ENCODE measurements around the gene ADGRA1.

ADGRA1 gene

GRCh38 chr10:133083422-133084100, 4.2 kb upstream of the ADGRA1 start:
- Histone ChIP-seq H4K20me1 (ENCODE audit: insufficient read depth, low read length) (no peaks in the 10 kb centered on the region), H3K36me3 (ENCODE audit: insufficient read depth, low read length) (no peaks in the 10 kb centered on the region), H3K4me3 (ENCODE audit: low read depth, low read length, poor library complexity, severe bottlenecking) (no peak overlapping the region), H3K27me3 (ENCODE audit: insufficient read depth, low read length) (no peaks in the 10 kb centered on the region; the same call in 1 of the 2 replicates), H3K9me3 (ENCODE audit: low read length) (no peaks in the 10 kb centered on the region), H3K9ac (ENCODE audit: low read length) (no peak overlapping the region), H2AFZ (ENCODE audit: low read length) (no peak overlapping the region), H3K9me2 (ENCODE audit: low read depth, low read length) (no peaks in the 10 kb centered on the region), H3K4me1 (ENCODE audit: insufficient read depth, low read length, severe bottlenecking) (no peaks in the 10 kb centered on the region), H3K4me2 (ENCODE audit: low read length) (no peak overlapping the region), H3K27ac (ENCODE audit: low read depth, low read length, poor library complexity, severe bottlenecking) (no peak overlapping the region), H3K79me2 (ENCODE audit: insufficient read depth, low read length) (no peaks in the 10 kb centered on the region), H3F3A (ENCODE audit: insufficient read depth, low read length) (no peaks in the 10 kb centered on the region)
- no peak for TF ChIP-seq CTCF (IDR thresholded peaks at IDR 0.05; ENCODE audit: low read length)

GRCh38 chr10:133084491-133084890, 3.2 kb upstream of the ADGRA1 start:
- Histone ChIP-seq H4K20me1 (ENCODE audit: insufficient read depth, low read length) (no peaks in the 10 kb centered on the region), H2AFZ (ENCODE audit: low read length) (no peak overlapping the region), H3F3A (ENCODE audit: insufficient read depth, low read length) (no peaks in the 10 kb centered on the region), H3K9me3 (ENCODE audit: low read length) (no peaks in the 10 kb centered on the region), H3K9ac (ENCODE audit: low read length) (no peak overlapping the region), H3K4me1 (ENCODE audit: insufficient read depth, low read length, severe bottlenecking) (no peaks in the 10 kb centered on the region), H3K27ac (ENCODE audit: low read depth, low read length, poor library complexity, severe bottlenecking) (no peak overlapping the region), H3K4me3 (ENCODE audit: low read depth, low read length, poor library complexity, severe bottlenecking) (no peak overlapping the region), H3K9me2 (ENCODE audit: low read depth, low read length) (no peaks in the 10 kb centered on the region), H3K36me3 (ENCODE audit: insufficient read depth, low read length) (no peaks in the 10 kb centered on the region), H3K4me2 (ENCODE audit: low read length) (no peak overlapping the region), H3K79me2 (ENCODE audit: insufficient read depth, low read length) (no peaks in the 10 kb centered on the region), H3K27me3 (ENCODE audit: insufficient read depth, low read length) (no peaks in the 10 kb centered on the region; the same call in 1 of the 2 replicates)
- no peak for TF ChIP-seq EZH2 (IDR thresholded peaks at IDR 0.05; ENCODE audit: borderline replicate concordance, low read length)
- TF ChIP-seq CTCF (IDR thresholded peaks at IDR 0.05; ENCODE audit: low read length), result no peak

GRCh38 chr10:133085251-133086125, 2.2 kb upstream of the ADGRA1 start:
- Histone ChIP-seq H3K27me3 (ENCODE audit: insufficient read depth, low read length) (no peaks in the 10 kb centered on the region; the same call in 1 of the 2 replicates), H4K20me1 (ENCODE audit: insufficient read depth, low read length) (no peaks in the 10 kb centered on the region), H3K27ac (ENCODE audit: low read depth, low read length, poor library complexity, severe bottlenecking) (no peak overlapping the region), H3K79me2 (ENCODE audit: insufficient read depth, low read length) (no peaks in the 10 kb centered on the region), H3K4me3 (ENCODE audit: low read depth, low read length, poor library complexity, severe bottlenecking) (no peak overlapping the region), H2AFZ (ENCODE audit: low read length) (no peak overlapping the region), H3K36me3 (ENCODE audit: insufficient read depth, low read length) (no peaks in the 10 kb centered on the region), H3K9me3 (ENCODE audit: low read length) (no peaks in the 10 kb centered on the region), H3K4me1 (ENCODE audit: insufficient read depth, low read length, severe bottlenecking) (no peaks in the 10 kb centered on the region), H3K4me2 (ENCODE audit: low read length) (no peak overlapping the region), H3F3A (ENCODE audit: insufficient read depth, low read length) (no peaks in the 10 kb centered on the region), H3K9me2 (ENCODE audit: low read depth, low read length) (no peaks in the 10 kb centered on the region), H3K9ac (ENCODE audit: low read length) (no peak overlapping the region)
- TF ChIP-seq EZH2 (IDR thresholded peaks at IDR 0.05; ENCODE audit: borderline replicate concordance, low read length) (no peak), CTCF (IDR thresholded peaks at IDR 0.05; ENCODE audit: low read length) (no peak)

All from OCI-LY1 (cell line).